Endothelial cell of umbilical vein (primary cell): ENCODE results near the gene USH1C. TPM values are rescaled to one million over a fixed set of nuclear protein-coding genes. Genes with fewer than 3 reads are reported as not detected.

Experiments used
- BruUV-seq: library from RNA; stranded (reverse); fragments of 400-500 nt; replicated peaks from 2 replicates; lab custom pipeline; 2021; lab: Mats Ljungman, UMichigan
- CTCF ChIA-PET: fragments of 300-600, 350-600 bp; sonication (Branson Sonifier 250); formaldehyde crosslinking; loops from one replicate; lab custom pipeline; 2021; ENCODE audit warnings: antibody characterized with exemption, inconsistent platforms; lab: Charles Lee
- POLR2A ChIA-PET: fragments of 300-600, 350-600 bp; sonication (Branson Sonifier 250); formaldehyde crosslinking; loops from one replicate; lab custom pipeline; 2021; ENCODE audit warnings: antibody characterized with exemption, inconsistent platforms; lab: Charles Lee
- DNase-seq: peaks from one replicate; pipeline ENCODE4 v3.0.0-alpha.2; 2011; ENCODE audit warnings: low read depth, low spot score
- FAIRE-seq: peaks from 2 replicates; lab custom pipeline; 2011; peaks lifted over from hg19 to GRCh38; lab: Jason Lieb, UNC
- H2AFZ ChIP-seq: 2 replicates; pipeline ENCODE4 v1.6.0; 2012; ENCODE audit warnings: low read depth, low read length, control low read depth, inconsistent platforms
- H3K27ac ChIP-seq: 2 replicates; pipeline ENCODE4 v1.5.1; 2011; ENCODE audit warnings: low read depth, mild to moderate bottlenecking, control low read depth, low read length, moderate library complexity; ENCODE audit not compliant: insufficient read depth
- H3K27me3 ChIP-seq, 2 experiments: 2 replicates each; pipeline versions ENCODE4 v1.6.0 to v1.6.1; 2011; ENCODE audit warnings: low read length in 2 of 2, mixed read lengths in 1 of 2; ENCODE audit not compliant: control insufficient read depth in 2 of 2, insufficient read depth in 2 of 2
- H3K36me3 ChIP-seq, 2 experiments: 2 replicates in 1 of 2; 3 replicates in 1 of 2; pipeline ENCODE4 v1.5.1; 2011; ENCODE audit warnings: low read length in 2 of 2, mild to moderate bottlenecking in 1 of 2, moderate library complexity in 1 of 2; ENCODE audit not compliant: control insufficient read depth in 2 of 2, insufficient read depth in 2 of 2; ENCODE audit errors: extremely low read depth in 1 of 2
- H3K4me1 ChIP-seq: 3 replicates; pipeline ENCODE4 v1.5.1; 2011; ENCODE audit warnings: mild to moderate bottlenecking, low read length; ENCODE audit not compliant: control insufficient read depth, insufficient read depth; ENCODE audit errors: extremely low read depth
- H3K4me2 ChIP-seq: 2 replicates; pipeline ENCODE4 v1.6.1; 2011; ENCODE audit warnings: low read length, control low read depth, mixed read lengths; ENCODE audit not compliant: insufficient read depth
- H3K4me3 ChIP-seq, 3 experiments: fragments of 200-600 bp in 1 of 3; sonication (generic), shearing (Covaris generic) in 1 of 3; replicated peaks in 1 of 3; 2 replicates each; pipeline ENCODE4 v1.5.1; 2011 to 2016; ENCODE audit warnings: control low read depth in 3 of 3, low read length in 3 of 3, mild to moderate bottlenecking in 2 of 3, inconsistent platforms in 1 of 3, low read depth in 1 of 3, moderate library complexity in 1 of 3; ENCODE audit not compliant: insufficient read depth in 1 of 3
- H3K79me2 ChIP-seq: 2 replicates; pipeline ENCODE4 v1.6.0; 2012; ENCODE audit warnings: low read length, inconsistent platforms; ENCODE audit not compliant: control insufficient read depth, insufficient read depth
- H3K9ac ChIP-seq: replicated peaks from 2 replicates; pipeline ENCODE3; 2011; ENCODE audit warnings: low read length, control low read depth; ENCODE audit not compliant: insufficient read depth; ENCODE audit errors: extremely low read depth
- H3K9me1 ChIP-seq: replicated peaks from 3 replicates; pipeline ENCODE4 v1.6.0; 2011; ENCODE audit warnings: mild to moderate bottlenecking, low read length; ENCODE audit not compliant: control insufficient read depth, insufficient read depth; ENCODE audit errors: extremely low read depth
- H3K9me3 ChIP-seq: replicated peaks from 2 replicates; pipeline ENCODE4 v1.5.1; 2012; ENCODE audit warnings: low read length, inconsistent platforms; ENCODE audit not compliant: control insufficient read depth, insufficient read depth
- H4K20me1 ChIP-seq: replicated peaks from 2 replicates; pipeline ENCODE3; 2011; ENCODE audit warnings: mild to moderate bottlenecking, low read length; ENCODE audit not compliant: control insufficient read depth, insufficient read depth; ENCODE audit errors: extremely low read depth
- EZH2 ChIP-seq: IDR thresholded peaks from 2 replicates; pipeline ENCODE4 v1.6.1; 2012; ENCODE audit warnings: borderline replicate concordance, low read depth, mild to moderate bottlenecking, moderate library complexity, low read length, inconsistent platforms; ENCODE audit not compliant: severe bottlenecking
- FOS ChIP-seq: IDR thresholded peaks from 2 replicates; pipeline ENCODE4 v1.6.1; 2011; ENCODE audit warnings: mild to moderate bottlenecking, low read length, moderate library complexity, borderline replicate concordance; ENCODE audit not compliant: insufficient read depth
- GATA2 ChIP-seq: IDR thresholded peaks from 2 replicates; pipeline ENCODE4 v1.7.0; 2011; ENCODE audit warnings: low read depth, mild to moderate bottlenecking, moderate library complexity, mixed read lengths, low read length; ENCODE audit not compliant: insufficient read length, insufficient read depth
- JUN ChIP-seq: IDR thresholded peaks from 2 replicates; pipeline ENCODE4 v1.6.1; 2011; ENCODE audit warnings: borderline replicate concordance, low read depth; ENCODE audit not compliant: insufficient read length, insufficient read depth
- MAX ChIP-seq: IDR thresholded peaks from 2 replicates; pipeline ENCODE4 v1.6.1; 2011; ENCODE audit not compliant: insufficient read depth, insufficient read length
- MYC ChIP-seq: IDR thresholded peaks from one replicate; pipeline ENCODE4 v1.6.1; 2011; ENCODE audit warnings: mild to moderate bottlenecking, low read depth, low read length
- POLR2A ChIP-seq: IDR thresholded peaks from 2 replicates; pipeline ENCODE4 v1.6.1; 2012; ENCODE audit warnings: low read depth, mild to moderate bottlenecking, control low read depth, low read length
- POLR2AphosphoS5 ChIP-seq: IDR thresholded peaks from 2 replicates; pipeline ENCODE4 v1.6.1; 2012; ENCODE audit warnings: low read depth, mild to moderate bottlenecking, control low read depth, low read length, moderate library complexity; ENCODE audit not compliant: insufficient read depth
- dilution Hi-C: fragments of 300-500 bp; cut with MboI; formaldehyde crosslinking; loops from one replicate; pipeline ENCODE4 v1.15.0; 2019; ENCODE audit warnings: low sequenced_read_pairs; ENCODE audit not compliant: extremely low pct_ligation_motif_present
- intact Hi-C: fragments of 100-400 bp; cut with micrococcal nuclease; formaldehyde crosslinking; loops from one replicate; pipeline ENCODE4 v1.10.0; 2022
- polyA plus RNA-seq, 4 experiments: library from polyadenylated mRNA; depleted of rRNA in 3 of 4; stranded (reverse) in 3 of 4; unstranded in 1 of 4; fragments of >200 nt; gene quantifications; 2 replicates each; pipeline versions ENCODE4 v1.2.1 to v1.2.3, GENCODE V29; 2011 to 2012; ENCODE audit warnings: missing spikeins in 1 of 4
- total RNA-seq: library from RNA; stranded (reverse); gene quantifications from 2 replicates; pipeline ENCODE4 v1.2.3, GENCODE V29; 2021
- TF ChIP-seq, protein P1 (sequence below), 2 donors: IDR thresholded peaks; 1 replicate in 1 of 2; 2 replicates in 1 of 2; pipeline ENCODE4 v1.5.1; 2011; ENCODE audit warnings: low read length in 2 of 2, mild to moderate bottlenecking in 2 of 2, moderate library complexity in 2 of 2, control low read depth in 1 of 2, inconsistent platforms in 1 of 2, low read depth in 1 of 2; ENCODE audit not compliant: insufficient read depth in 1 of 2; ENCODE audit errors: extremely low read depth in 1 of 2

Gene USH1C
- total and polyA plus RNA-seq, 2 donors (not counting 3 experiments of a cell fraction or from before 2014, with no cell fraction given): not detected

- Histone ChIP-seq H3K9me1 (no peaks in the 10 kb centered on the region), H3K36me3 (no peaks in the 10 kb centered on the region), H3K27me3 (no peaks in the 10 kb centered on the region), H3K9me3 (no peaks in the 10 kb centered on the region), H3K4me1 (no peaks in the 10 kb centered on the region), H3K9ac (no peak overlapping the region), H2AFZ (no peak overlapping the region), H3K27ac (no peak overlapping the region), H3K79me2 (no peaks in the 10 kb centered on the region), H3K4me3 (no peak overlapping the region), H3K4me2 (no peak overlapping the region), H4K20me1 (no peaks in the 10 kb centered on the region)
- no TSS peak for BruUV-seq
- DNase-seq (no peak), FAIRE-seq (no peak)
- dilution Hi-C loops (no loop called here), intact Hi-C loops (no loop called here)
- ChIA-PET POLR2A (no interaction called here), CTCF (interaction anchor here (0.6 kb wide), 1 partner anchor 190 kb away, joined by 4 read pairs; no protein-coding TSS in a partner anchor)
- TF ChIP-seq POLR2A: no peak
- TF ChIP-seq GATA2: no peak
- no peak for TF ChIP-seq MAX
- TF ChIP-seq MYC: no peak
- no peak for TF ChIP-seq POLR2AphosphoS5
- TF ChIP-seq EZH2: no peak
- no peak for TF ChIP-seq JUN
- TF ChIP-seq, protein P1, sequence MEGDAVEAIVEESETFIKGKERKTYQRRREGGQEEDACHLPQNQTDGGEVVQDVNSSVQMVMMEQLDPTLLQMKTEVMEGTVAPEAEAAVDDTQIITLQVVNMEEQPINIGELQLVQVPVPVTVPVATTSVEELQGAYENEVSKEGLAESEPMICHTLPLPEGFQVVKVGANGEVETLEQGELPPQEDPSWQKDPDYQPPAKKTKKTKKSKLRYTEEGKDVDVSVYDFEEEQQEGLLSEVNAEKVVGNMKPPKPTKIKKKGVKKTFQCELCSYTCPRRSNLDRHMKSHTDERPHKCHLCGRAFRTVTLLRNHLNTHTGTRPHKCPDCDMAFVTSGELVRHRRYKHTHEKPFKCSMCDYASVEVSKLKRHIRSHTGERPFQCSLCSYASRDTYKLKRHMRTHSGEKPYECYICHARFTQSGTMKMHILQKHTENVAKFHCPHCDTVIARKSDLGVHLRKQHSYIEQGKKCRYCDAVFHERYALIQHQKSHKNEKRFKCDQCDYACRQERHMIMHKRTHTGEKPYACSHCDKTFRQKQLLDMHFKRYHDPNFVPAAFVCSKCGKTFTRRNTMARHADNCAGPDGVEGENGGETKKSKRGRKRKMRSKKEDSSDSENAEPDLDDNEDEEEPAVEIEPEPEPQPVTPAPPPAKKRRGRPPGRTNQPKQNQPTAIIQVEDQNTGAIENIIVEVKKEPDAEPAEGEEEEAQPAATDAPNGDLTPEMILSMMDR (IDR thresholded peaks at IDR 0.05; ENCODE audit: extremely low read depth in 1 of 2, insufficient read depth in 1 of 2, low read depth in 1 of 2, low read length in 2 of 2): no peak
- TF ChIP-seq FOS: no peak
Measured at GRCh38 chr11:17591293-17591692, 47.1 kb upstream of the USH1C start.
